H9 (cell line): ENCODE data around the gene TEF. TPM values are rescaled to one million over a fixed set of nuclear protein-coding genes. Genes with fewer than 3 reads are reported as not detected.

ENCODE experiments used
- DNase-seq: peaks from one replicate; pipeline ENCODE4 v3.0.0-alpha.2; 2017
- H2AFZ ChIP-seq: one replicate; pipeline ENCODE4 v1.6.1; 2013; ENCODE audit warnings: mild to moderate bottlenecking, low read length, control low read depth, moderate library complexity
- H2AK5ac ChIP-seq: 2 replicates; pipeline ENCODE4 v1.6.1; 2013; ENCODE audit warnings: low read length, control low read depth, mixed read lengths; ENCODE audit not compliant: insufficient read length
- H2BK120ac ChIP-seq: one replicate; pipeline ENCODE4 v1.6.1; 2013; ENCODE audit warnings: low read depth, mild to moderate bottlenecking, low read length, control low read depth, inconsistent platforms; ENCODE audit not compliant: poor library complexity, severe bottlenecking
- H2BK12ac ChIP-seq: 2 replicates; pipeline ENCODE4 v1.6.1; 2013; ENCODE audit warnings: low read length, control low read depth, mixed read lengths, low read depth; ENCODE audit not compliant: insufficient read length
- H2BK15ac ChIP-seq: 2 replicates; pipeline ENCODE4 v1.6.1; 2013; ENCODE audit warnings: low read depth, low read length, control low read depth
- H2BK20ac ChIP-seq: one replicate; pipeline ENCODE4 v1.6.1; 2013; ENCODE audit warnings: low read depth, mild to moderate bottlenecking, low read length, control low read depth, inconsistent platforms; ENCODE audit not compliant: poor library complexity, severe bottlenecking
- H2BK5ac ChIP-seq: 2 replicates; pipeline ENCODE4 v1.6.1; 2013; ENCODE audit warnings: low read length, control low read depth, mixed read lengths; ENCODE audit not compliant: insufficient read length
- H3K14ac ChIP-seq: 2 replicates; pipeline ENCODE4 v1.6.1; 2013; ENCODE audit warnings: low read length, control low read depth; ENCODE audit not compliant: insufficient read depth
- H3K18ac ChIP-seq: 2 replicates; pipeline ENCODE4 v1.6.1; 2013; ENCODE audit warnings: low read depth, mild to moderate bottlenecking, mixed read lengths, low read length, control low read depth; ENCODE audit not compliant: insufficient read length
- H3K23ac ChIP-seq: 2 replicates; pipeline ENCODE4 v1.6.1; 2013; ENCODE audit warnings: low read length, control low read depth, mixed read lengths, low read depth; ENCODE audit not compliant: insufficient read length
- H3K23me2 ChIP-seq: 2 replicates; pipeline ENCODE4 v1.6.1; 2013; ENCODE audit warnings: low read depth, mild to moderate bottlenecking, mixed read lengths, low read length, control low read depth; ENCODE audit not compliant: insufficient read length, poor library complexity, severe bottlenecking
- H3K27ac ChIP-seq: 2 replicates; pipeline ENCODE4 v1.5.1; 2013; ENCODE audit warnings: low read length, control low read depth, mixed read lengths, low read depth; ENCODE audit not compliant: insufficient read length
- H3K27me3 ChIP-seq: 2 replicates; pipeline ENCODE4 v1.6.1; 2013; ENCODE audit warnings: low read length, control low read depth, inconsistent platforms; ENCODE audit not compliant: insufficient read depth
- H3K4ac ChIP-seq: 2 replicates; pipeline ENCODE4 v1.6.1; 2013; ENCODE audit warnings: low read depth, mild to moderate bottlenecking, control low read depth, inconsistent platforms, low read length, moderate library complexity
- H3K4me1 ChIP-seq: 2 replicates; pipeline ENCODE4 v1.6.1; 2013; ENCODE audit warnings: low read length, control low read depth, inconsistent platforms; ENCODE audit not compliant: insufficient read depth
- H3K4me2 ChIP-seq: 2 replicates; pipeline ENCODE4 v1.6.1; 2013; ENCODE audit warnings: low read length, control low read depth, mixed read lengths; ENCODE audit not compliant: insufficient read length, insufficient read depth
- H3K56ac ChIP-seq: 2 replicates; pipeline ENCODE4 v1.6.1; 2013; ENCODE audit warnings: low read depth, mild to moderate bottlenecking, mixed read lengths, low read length, control low read depth; ENCODE audit not compliant: insufficient read length
- H3K79me1 ChIP-seq: 2 replicates; pipeline ENCODE4 v1.6.1; 2013; ENCODE audit warnings: low read depth, mild to moderate bottlenecking, moderate library complexity, low read length, control low read depth, inconsistent platforms; ENCODE audit not compliant: insufficient read depth, poor library complexity, severe bottlenecking
- H3K79me2 ChIP-seq: 2 replicates; pipeline ENCODE4 v1.6.1; 2013; ENCODE audit warnings: low read length, control low read depth, inconsistent platforms; ENCODE audit not compliant: insufficient read depth
- H3K9ac ChIP-seq: 2 replicates; pipeline ENCODE4 v1.6.1; 2013; ENCODE audit warnings: low read length, control low read depth, mixed read lengths; ENCODE audit not compliant: insufficient read length; ENCODE audit errors: extremely low read depth
- H3K9me3 ChIP-seq: one replicate; pipeline ENCODE4 v1.6.1; 2013; ENCODE audit warnings: low read depth, low read length, inconsistent platforms; ENCODE audit not compliant: control insufficient read depth
- H3T11ph ChIP-seq: one replicate; pipeline ENCODE4 v1.6.1; 2013; ENCODE audit warnings: mild to moderate bottlenecking, low read length, control low read depth, inconsistent platforms
- H4K20me1 ChIP-seq: one replicate; pipeline ENCODE4 v1.6.1; 2013; ENCODE audit not compliant: control insufficient read depth, insufficient read length, insufficient read depth
- H4K5ac ChIP-seq: 2 replicates; pipeline ENCODE4 v1.6.1; 2013; ENCODE audit warnings: low read depth, mild to moderate bottlenecking, mixed read lengths, low read length, control low read depth; ENCODE audit not compliant: insufficient read length
- H4K8ac ChIP-seq: replicated peaks from 2 replicates; pipeline ENCODE4 v1.6.1; 2013; ENCODE audit warnings: low read length, control low read depth, mixed read lengths, low read depth; ENCODE audit not compliant: insufficient read length
- H4K91ac ChIP-seq: 2 replicates; pipeline ENCODE4 v1.6.1; 2013; ENCODE audit warnings: low read depth, mild to moderate bottlenecking, moderate library complexity, mixed read lengths, low read length, control low read depth; ENCODE audit not compliant: insufficient read length
- H3K27ac Mint-ChIP-seq, 3 experiments: 2 replicates in 2 of 3; 3 replicates in 1 of 3; pipeline ENCODE4 v1.8.0; 2020 to 2021; ENCODE audit warnings: mixed read lengths in 3 of 3, mild to moderate bottlenecking in 1 of 3, moderate library complexity in 1 of 3
- H3K27me3 Mint-ChIP-seq: 2 replicates; pipeline ENCODE4 v1.8.0; 2021; ENCODE audit warnings: low read depth, mild to moderate bottlenecking, moderate library complexity, mixed read lengths
- H3K36me3 Mint-ChIP-seq, 3 experiments: 2 replicates in 2 of 3; 3 replicates in 1 of 3; pipeline ENCODE4 v1.8.0; 2020 to 2021; ENCODE audit warnings: low read depth in 3 of 3, mixed read lengths in 3 of 3; ENCODE audit not compliant: insufficient read depth in 1 of 3
- H3K4me1 Mint-ChIP-seq, 2 experiments: 2 replicates each; pipeline ENCODE4 v1.8.0; 2020; ENCODE audit warnings: mixed read lengths in 2 of 2
- H3K4me3 Mint-ChIP-seq, 2 experiments: 2 replicates in 1 of 2; 3 replicates in 1 of 2; pipeline ENCODE4 v1.8.0; 2020 to 2021; ENCODE audit warnings: mild to moderate bottlenecking in 2 of 2, mixed read lengths in 2 of 2, moderate library complexity in 1 of 2
- H3K9me3 Mint-ChIP-seq, 2 experiments: 2 replicates in 1 of 2; 3 replicates in 1 of 2; pipeline ENCODE4 v1.8.0; 2020; ENCODE audit warnings: mild to moderate bottlenecking in 2 of 2, mixed read lengths in 2 of 2, moderate library complexity in 1 of 2
- CTCF ChIP-seq: fragments of 200-600 bp; sonication (generic); conservative IDR thresholded peaks from 3 replicates; pipeline ENCODE4 v1.8.0; 2021; ENCODE audit warnings: antibody characterized with exemption, mild to moderate bottlenecking
- WGBS: extraction: QIAGEN DNeasy Blood & Tissue Kit; methylation state at CpG from one replicate; pipeline ENCODE4 v1.1.7; 2013; ENCODE audit warnings: missing lambda C conversion rate, low lambda C conversion rate, mixed read lengths; ENCODE audit not compliant: insufficient read length; ENCODE audit errors: extremely low coverage; 5-methylcytosine and 5-hydroxymethylcytosine counted together
- total RNA-seq: library from RNA; stranded (reverse); gene quantifications from 2 replicates; pipeline ENCODE4 v1.2.1, GENCODE V29; 2021

The TEF gene
- total RNA-seq, 1 experiment from 2014 or later, result 17.9 TPM

- no peak overlapping the region for H4K91ac ChIP-seq
- H3K79me1 ChIP-seq, result no peaks in the 10 kb centered on the region
These were observed 13.9 kb downstream of the TEF start for GRCh38 chr22:41395531-41396240.

More at GRCh38 chr22:41395531-41396240, 13.9 kb downstream of the TEF start:
- Mint-ChIP-seq H3K36me3 (peaks cover 4 to 50% (median 45%) of the 10 kb centered on the region in 3 experiments; a peak in 5 of 7 replicates), H3K4me1 (peaks cover 4 to 5% of the 10 kb centered on the region in 2 experiments; a peak in 1 of 4 replicates), H3K27ac (no peak overlapping the region), H3K4me3 (no peak overlapping the region), H3K27me3 (no peaks in the 10 kb centered on the region), H3K9me3 (no peaks in the 10 kb centered on the region)
- H4K20me1 ChIP-seq, result no peaks in the 10 kb centered on the region
- no peak for TF ChIP-seq CTCF
- H2BK15ac ChIP-seq, result no peak overlapping the region
- H3K9me3 ChIP-seq, result no peaks in the 10 kb centered on the region
- no peak overlapping the region for H2AK5ac ChIP-seq
- H3K9ac ChIP-seq, result no peak overlapping the region
- no peak overlapping the region for H3K18ac ChIP-seq
- H3K4me2 ChIP-seq, result no peak overlapping the region
- no peak overlapping the region for H2BK12ac ChIP-seq
- H3K23ac ChIP-seq, result no peak overlapping the region
- H3K4ac ChIP-seq, result no peak overlapping the region
- no peaks in the 10 kb centered on the region for H3K23me2 ChIP-seq
- no peaks in the 10 kb centered on the region for H3K4me1 ChIP-seq
- no peak overlapping the region for H3T11ph ChIP-seq
- no peak overlapping the region for H3K14ac ChIP-seq
- H4K5ac ChIP-seq, result no peak overlapping the region
- WGBS, result no CpG with 5 or more reads among the region's 37 CpGs
- no peak overlapping the region for H2BK120ac ChIP-seq
- no peak overlapping the region for H2BK5ac ChIP-seq
- H2AFZ ChIP-seq, result no peak overlapping the region
- no peak overlapping the region for H2BK20ac ChIP-seq
- no peak overlapping the region for H3K27ac ChIP-seq
- no peaks in the 10 kb centered on the region for H3K27me3 ChIP-seq
- no peaks in the 10 kb centered on the region for H3K79me2 ChIP-seq
- H4K8ac ChIP-seq, result no peak overlapping the region
- no peak overlapping the region for H3K56ac ChIP-seq
- DNase-seq, result no peak
